ENCODE measurements around the gene PXYLP1. TPM values are rescaled to one million over a fixed set of nuclear protein-coding genes. Genes with fewer than 3 reads are reported as not detected.

Gene PXYLP1
- total RNA-seq, 2 donors from 2014 or later: 37.7 to 53.6 TPM

DNA sequence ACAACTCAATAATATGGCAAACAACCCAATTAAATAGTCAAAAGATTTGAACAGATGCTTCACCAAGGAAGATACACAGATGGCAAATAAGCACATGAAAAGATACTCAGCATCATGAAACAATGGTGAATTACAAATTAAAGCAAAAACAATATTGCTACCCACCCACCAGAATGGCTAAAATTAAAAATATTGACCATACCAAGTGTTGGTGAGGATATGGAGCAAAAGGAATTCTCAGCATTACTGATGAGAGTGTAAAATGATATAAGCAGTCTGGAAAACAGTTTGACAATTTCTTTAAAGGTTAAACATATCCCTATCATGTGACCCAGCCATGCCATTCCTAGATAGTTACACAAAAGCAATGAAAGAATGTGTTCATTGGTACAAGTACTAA is 5.7 kb upstream of the PXYLP1 start:
- Histone ChIP-seq H3K9me3 (ENCODE audit: control insufficient read depth, low read length) (peaks cover 21% of the 10 kb centered on the region), H3K27me3 (ENCODE audit: control insufficient read depth, insufficient read depth, low read length, poor library complexity, severe bottlenecking) (no peaks in the 10 kb centered on the region), H3K4me3 (ENCODE audit: low read length) (no peak overlapping the region), H3K27ac (ENCODE audit: low read depth, low read length) (no peak overlapping the region), H3K36me3 (ENCODE audit: control insufficient read depth, insufficient read depth, low read length) (no peaks in the 10 kb centered on the region), H3K4me1 (ENCODE audit: control insufficient read depth, insufficient read depth, low read length) (peaks cover 2% of the 10 kb centered on the region), H3K9ac (ENCODE audit: extremely low read depth, low read length, poor library complexity, severe bottlenecking) (no peak overlapping the region)
- Mint-ChIP-seq H3K9me3 (peaks cover 11% of the 10 kb centered on the region), H3K4me1 (peaks cover 29% of the 10 kb centered on the region), H3K27me3 (ENCODE audit: insufficient read depth) (peaks cover 5% of the 10 kb centered on the region), H3K4me3 (no peak overlapping the region), H3K27ac (no peak overlapping the region), H3K36me3 (ENCODE audit: low read depth) (no peaks in the 10 kb centered on the region)
- DNase-seq: no peak
- TF ChIP-seq, protein P1, sequence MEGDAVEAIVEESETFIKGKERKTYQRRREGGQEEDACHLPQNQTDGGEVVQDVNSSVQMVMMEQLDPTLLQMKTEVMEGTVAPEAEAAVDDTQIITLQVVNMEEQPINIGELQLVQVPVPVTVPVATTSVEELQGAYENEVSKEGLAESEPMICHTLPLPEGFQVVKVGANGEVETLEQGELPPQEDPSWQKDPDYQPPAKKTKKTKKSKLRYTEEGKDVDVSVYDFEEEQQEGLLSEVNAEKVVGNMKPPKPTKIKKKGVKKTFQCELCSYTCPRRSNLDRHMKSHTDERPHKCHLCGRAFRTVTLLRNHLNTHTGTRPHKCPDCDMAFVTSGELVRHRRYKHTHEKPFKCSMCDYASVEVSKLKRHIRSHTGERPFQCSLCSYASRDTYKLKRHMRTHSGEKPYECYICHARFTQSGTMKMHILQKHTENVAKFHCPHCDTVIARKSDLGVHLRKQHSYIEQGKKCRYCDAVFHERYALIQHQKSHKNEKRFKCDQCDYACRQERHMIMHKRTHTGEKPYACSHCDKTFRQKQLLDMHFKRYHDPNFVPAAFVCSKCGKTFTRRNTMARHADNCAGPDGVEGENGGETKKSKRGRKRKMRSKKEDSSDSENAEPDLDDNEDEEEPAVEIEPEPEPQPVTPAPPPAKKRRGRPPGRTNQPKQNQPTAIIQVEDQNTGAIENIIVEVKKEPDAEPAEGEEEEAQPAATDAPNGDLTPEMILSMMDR (conservative IDR thresholded peaks at IDR 0.05): no peak

DNA sequence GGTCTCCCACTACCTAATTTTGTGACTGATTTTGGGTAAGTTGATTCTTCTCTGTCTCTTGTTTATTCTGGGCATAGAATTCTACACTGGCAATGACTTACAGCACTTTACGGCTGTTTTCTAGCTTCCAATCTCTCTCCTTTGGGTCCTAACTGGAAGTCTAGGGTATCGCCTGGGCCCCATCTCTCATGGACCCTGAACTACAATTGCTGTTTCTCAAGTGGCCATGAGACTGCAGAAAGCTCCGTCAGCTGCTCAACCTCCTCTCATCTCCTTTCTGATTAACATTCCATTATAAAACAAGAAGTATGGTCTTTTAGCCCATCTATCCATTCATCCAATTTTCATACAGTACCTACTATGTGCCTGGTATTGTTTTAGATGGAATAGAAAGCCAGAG is 4.4 kb upstream of the PXYLP1 start:
- H3K27me3 Mint-ChIP-seq (ENCODE audit: insufficient read depth): peaks cover 2% of the 10 kb centered on the region
- no peak overlapping the region for H3K4me3 Mint-ChIP-seq
- 89 to 100% methylated on average over 2 to 3 of the region's 3 CpGs for WGBS, 2 experiments (ENCODE audit: insufficient coverage in 1 of 2, insufficient read length in 1 of 2)
- H3K27ac Mint-ChIP-seq: no peak overlapping the region
- H3K4me1 Mint-ChIP-seq: peaks cover 30% of the 10 kb centered on the region
- H3K27me3 ChIP-seq (ENCODE audit: control insufficient read depth, insufficient read depth, low read length, poor library complexity, severe bottlenecking): no peaks in the 10 kb centered on the region
- no peak overlapping the region for H3K4me3 ChIP-seq (ENCODE audit: low read length)
- H3K9ac ChIP-seq (ENCODE audit: extremely low read depth, low read length, poor library complexity, severe bottlenecking): no peak overlapping the region
- H3K4me1 ChIP-seq (ENCODE audit: control insufficient read depth, insufficient read depth, low read length): peaks cover 6% of the 10 kb centered on the region
- peaks cover 11% of the 10 kb centered on the region for H3K9me3 Mint-ChIP-seq
- H3K27ac ChIP-seq (ENCODE audit: low read depth, low read length): no peak overlapping the region
- H3K9me3 ChIP-seq (ENCODE audit: control insufficient read depth, low read length): peaks cover 21% of the 10 kb centered on the region
- TF ChIP-seq, protein P1 (conservative IDR thresholded peaks at IDR 0.05): no peak
- H3K36me3 Mint-ChIP-seq (ENCODE audit: low read depth): no peaks in the 10 kb centered on the region
- no peak for DNase-seq
- H3K36me3 ChIP-seq (ENCODE audit: control insufficient read depth, insufficient read depth, low read length): no peaks in the 10 kb centered on the region

DNA sequence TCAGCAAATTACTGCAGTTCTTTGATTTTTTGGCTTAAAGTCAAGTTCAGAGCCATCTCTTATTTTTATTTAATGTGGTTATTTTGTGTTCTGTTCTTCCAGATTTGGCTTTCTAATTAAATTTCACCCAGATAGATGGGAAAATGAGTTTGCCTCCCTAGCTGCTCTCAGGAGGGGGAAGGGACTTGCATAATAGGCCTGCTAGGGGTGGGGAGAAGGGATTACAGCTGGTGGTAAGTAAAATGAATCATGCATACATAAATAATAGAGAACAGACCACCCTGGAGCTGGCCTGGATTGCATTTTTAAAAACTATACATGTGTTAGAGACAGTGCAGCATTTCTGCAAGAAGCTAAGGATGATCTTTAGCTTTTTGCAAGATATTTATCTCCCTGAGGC is 3.9 kb upstream of the PXYLP1 start:
- Mint-ChIP-seq H3K4me1 (peaks cover 34% of the 10 kb centered on the region), H3K27ac (no peak overlapping the region), H3K9me3 (peaks cover 10% of the 10 kb centered on the region), H3K27me3 (ENCODE audit: insufficient read depth) (peaks cover 5% of the 10 kb centered on the region), H3K36me3 (ENCODE audit: low read depth) (no peaks in the 10 kb centered on the region), H3K4me3 (no peak overlapping the region)
- Histone ChIP-seq H3K4me1 (ENCODE audit: control insufficient read depth, insufficient read depth, low read length) (peaks cover 6% of the 10 kb centered on the region), H3K9ac (ENCODE audit: extremely low read depth, low read length, poor library complexity, severe bottlenecking) (no peak overlapping the region), H3K4me3 (ENCODE audit: low read length) (no peak overlapping the region), H3K9me3 (ENCODE audit: control insufficient read depth, low read length) (peaks cover 21% of the 10 kb centered on the region), H3K27ac (ENCODE audit: low read depth, low read length) (no peak overlapping the region), H3K36me3 (ENCODE audit: control insufficient read depth, insufficient read depth, low read length) (no peaks in the 10 kb centered on the region), H3K27me3 (ENCODE audit: control insufficient read depth, insufficient read depth, low read length, poor library complexity, severe bottlenecking) (no peaks in the 10 kb centered on the region)
- TF ChIP-seq, protein P1 (conservative IDR thresholded peaks at IDR 0.05): no peak
- no peak for DNase-seq

Measured in endodermal cell (in vitro differentiated cells).